Ovary (tissue), 9 donors: ENCODE data around the gene RORC. TPM values are rescaled to one million over a fixed set of nuclear protein-coding genes. Genes with fewer than 3 reads are reported as not detected.

Experiments used
- DNase-seq, 5 donors: peaks; one replicate each; pipeline ENCODE4 v3.0.0-alpha.2; 2019 to 2020
- H3K27ac ChIP-seq, 2 donors: fragments of 200-600 bp; one replicate each; pipeline versions ENCODE4 v1.5.1 to v1.8.0; 2019 to 2022
- H3K27me3 ChIP-seq: fragments of 200-600 bp; one replicate; pipeline ENCODE4 v1.8.0; 2022
- H3K36me3 ChIP-seq: fragments of 200-600 bp; sonication (generic); one replicate; pipeline ENCODE4 v1.5.1; 2019
- H3K4me1 ChIP-seq: one replicate; pipeline ENCODE4 v1.8.1; 2013; ENCODE audit warnings: mild to moderate bottlenecking, moderate library complexity; ENCODE audit not compliant: insufficient read depth
- H3K4me3 ChIP-seq: fragments of 200-600 bp; sonication (generic); one replicate; pipeline ENCODE4 v1.5.1; 2017
- H3K9me3 ChIP-seq, 2 donors: fragments of 200-600 bp in 1 of 2; sonication (generic) in 1 of 2; one replicate each; pipeline versions ENCODE4 v1.5.1 to v1.8.1; 2013 to 2019; ENCODE audit warnings: mild to moderate bottlenecking in 1 of 2, moderate library complexity in 1 of 2
- CTCF ChIP-seq, 3 donors: fragments of 450-650 bp in 2 of 3; fragments of 200-600 bp in 1 of 3; IDR thresholded peaks; one replicate each; pipeline versions ENCODE4 v1.5.1 to v1.8.0; 2016 to 2022; ENCODE audit warnings: antibody characterized with exemption in 3 of 3, mild to moderate bottlenecking in 1 of 3
- EP300 ChIP-seq: sonication (generic); formaldehyde crosslinking; IDR thresholded peaks from one replicate; pipeline ENCODE4 v1.6.1; 2017; ENCODE audit warnings: antibody characterized with exemption
- POLR2A ChIP-seq: fragments of 450-650 bp; IDR thresholded peaks from one replicate; pipeline ENCODE4 v1.6.1; 2017; ENCODE audit warnings: antibody characterized with exemption, mild to moderate bottlenecking, moderate library complexity
- WGBS, 3 donors: extraction: QIAGEN DNeasy Blood & Tissue Kit in 1 of 3; methylation state at CpG; one replicate each; pipeline versions ENCODE4 v1.1.5 to v1.1.7; 2013 to 2017; 5-methylcytosine and 5-hydroxymethylcytosine counted together
- intact Hi-C, 4 donors: fragments of 100-400 bp; cut with DNase I; formaldehyde crosslinking; loops; one replicate each; pipeline versions ENCODE4 v1.11.0 to v1.15.1; 2022 to 2023
- polyA plus RNA-seq, 2 donors: library from polyadenylated mRNA; stranded (reverse); fragments of 200-250 nt in 1 of 2; fragments of 350-450 nt in 1 of 2; fragmentation: Illumina TruSeq in 1 of 2; extraction: RNeasy Lipid Tissue Mini Kit (QIAGEN cat#74804) in 1 of 2; gene quantifications; one replicate each; pipeline ENCODE4 v1.2.3, GENCODE V29; 2013 to 2014
- total RNA-seq, 7 donors: library from RNA; depleted of rRNA in 2 of 7; stranded (reverse); fragments of >200 nt in 2 of 7; fragmentation: NEBNext Ultra II Directional in 3 of 7; extraction: Animal tissue kit (Norgen Biotek cat#: 25700) in 3 of 7; gene quantifications; one replicate each; pipeline versions ENCODE4 v1.1.0 to v1.2.4, GENCODE V29; 2016 to 2023
- donor health status: DM: no; HTN: no; CAD: no; lungs with moderate emphysema.
- donor health status: DM: no; HTN: no; CAD: no.
- donor health status: Bipolar disorder and iron deficiency.
- donor health status: DM: yes; HTN: yes; CAD: no.
- donor health status: DM: no; HTN: no; CAD: no.
- donor health status: DM: yes; HTN: yes; CAD: no.

The RORC gene
- total and polyA plus RNA-seq, 9 donors: 0.18 to 22.3 (median 0.65) TPM

GRCh38 chr1:151828921-151829320, 2.7 kb downstream of the RORC start:
- WGBS, 3 donors: 3 to 8% (median 4%) methylated on average over 12 of the region's 12 CpGs
- DNase-seq: peak in 4 of 5 donors; percentile 53 to 84 (median 64)
- Histone ChIP-seq H3K27ac (no peak overlapping the region), H3K9me3 (no peaks in the 10 kb centered on the region), H3K4me3 (no peak overlapping the region), H3K36me3 (no peaks in the 10 kb centered on the region), H3K27me3 (no peaks in the 10 kb centered on the region), H3K4me1 (peaks cover 8% of the 10 kb centered on the region)
- TF ChIP-seq EP300 (no peak), CTCF (IDR thresholded peaks at IDR 0.05) (no peak), POLR2A (no peak)
- intact Hi-C loops: no loop called here

GRCh38 chr1:151827853-151828252, 3.7 kb downstream of the RORC start:
- no peaks in the 10 kb centered on the region for H3K36me3 ChIP-seq

GRCh38 chr1:151825751-151826660, 5.6 kb downstream of the RORC start:
- no peak overlapping the region for H3K27ac ChIP-seq
- no peaks in the 10 kb centered on the region for H3K27me3 ChIP-seq
- no peaks in the 10 kb centered on the region for H3K9me3 ChIP-seq
- WGBS, 3 donors: 20 to 41% (median 23%) methylated on average over 20 to 21 of the region's 21 CpGs
- TF ChIP-seq EP300 (no peak), CTCF (IDR thresholded peaks at IDR 0.05) (no peak), POLR2A (no peak)
- DNase-seq: peak in 3 of 5 donors; percentile 59 to 90 (median 62)
- no peak overlapping the region for H3K4me3 ChIP-seq
- no peaks in the 10 kb centered on the region for H3K36me3 ChIP-seq
- H3K4me1 ChIP-seq: peaks cover 8% of the 10 kb centered on the region
- intact Hi-C loops: no loop called here

More at GRCh38 chr1:151827853-151828252, 3.7 kb downstream of the RORC start:
- no peak for TF ChIP-seq POLR2A
- no peak for DNase-seq
- H3K27me3 ChIP-seq: no peaks in the 10 kb centered on the region
- no peak overlapping the region for H3K4me3 ChIP-seq
- H3K9me3 ChIP-seq: no peaks in the 10 kb centered on the region
- intact Hi-C loops: no loop called here
- H3K4me1 ChIP-seq: peaks cover 8% of the 10 kb centered on the region
- WGBS, 3 donors: 76 to 79% (median 78%) methylated on average over 9 of the region's 9 CpGs
- H3K27ac ChIP-seq: no peak overlapping the region

GRCh38 chr1:151825204-151825603, 6.4 kb downstream of the RORC start:
- intact Hi-C loops: no loop called here
- peak in 1 of 5 donors; percentile 54 for DNase-seq
- Histone ChIP-seq H3K4me1 (peaks cover 8% of the 10 kb centered on the region), H3K27me3 (no peaks in the 10 kb centered on the region), H3K27ac (no peak overlapping the region), H3K36me3 (no peaks in the 10 kb centered on the region), H3K4me3 (no peak overlapping the region), H3K9me3 (no peaks in the 10 kb centered on the region)
- WGBS, 3 donors: 64 to 69% (median 67%) methylated on average over 9 of the region's 9 CpGs
- TF ChIP-seq CTCF (IDR thresholded peaks at IDR 0.05) (no peak), EP300 (no peak), POLR2A (no peak)

- DNase-seq: no peak
- no peak overlapping the region for H3K4me3 ChIP-seq
- peaks cover 8% of the 10 kb centered on the region for H3K4me1 ChIP-seq
- H3K27me3 ChIP-seq: no peaks in the 10 kb centered on the region
- H3K27ac ChIP-seq: no peak overlapping the region
- 74 to 88% (median 83%) methylated on average over 8 of the region's 8 CpGs for WGBS, 3 donors
- no peaks in the 10 kb centered on the region for H3K36me3 ChIP-seq
- intact Hi-C loops: no loop called here
- no peaks in the 10 kb centered on the region for H3K9me3 ChIP-seq
- TF ChIP-seq CTCF (IDR thresholded peaks at IDR 0.05): no peak
- TF ChIP-seq POLR2A: no peak
- no peak for TF ChIP-seq EP300
These were observed 8.4 kb downstream of the RORC start for GRCh38 chr1:151823175-151823574.
